ENCODE measurements around the gene ING2. TPM values are rescaled to one million over a fixed set of nuclear protein-coding genes. Genes with fewer than 3 reads are reported as not detected.

Gene ING2
- polyA plus RNA-seq, 1 experiment, result 4.4 TPM

DNA sequence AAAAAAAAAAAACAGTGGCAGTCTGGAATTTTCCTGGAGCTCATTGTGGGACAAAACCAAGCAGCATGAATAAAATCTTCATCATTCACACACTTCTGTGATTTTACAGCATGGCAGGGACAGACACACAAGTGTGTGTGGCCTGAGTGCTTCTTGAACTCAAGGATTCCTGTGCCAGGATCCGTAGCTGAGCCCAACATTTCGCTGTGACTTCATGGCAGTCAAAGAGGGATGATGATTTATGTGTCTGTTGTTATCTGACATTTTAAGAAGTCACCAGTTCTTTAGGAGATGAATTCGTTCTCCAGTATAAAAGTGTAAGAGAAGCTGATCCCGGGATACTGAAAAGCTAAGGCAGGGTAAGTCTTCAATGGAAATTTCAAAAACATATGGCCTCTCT, 57.0 kb downstream of the ING2 start:
- Histone ChIP-seq H3K4me3 (ENCODE audit: low read depth, low read length) (no peak overlapping the region), H3K27me3 (ENCODE audit: control insufficient read depth, insufficient read depth, low read length) (no peaks in the 10 kb centered on the region; the same call in 1 of the 2 replicates), H3K36me3 (ENCODE audit: control insufficient read depth, insufficient read depth, low read length) (no peaks in the 10 kb centered on the region)
- DNase-seq (ENCODE audit: low read depth), result no peak
- TF ChIP-seq CTCF (IDR thresholded peaks at IDR 0.05; ENCODE audit: insufficient read depth, low read depth, low read length), result no peak
- ChIA-PET POLR2A (interaction anchor here (0.6 kb wide), 1 partner anchor 24 kb away, joined by 3 read pairs; no protein-coding TSS in a partner anchor), CTCF (interaction anchor here (1.1 kb wide), 1 partner anchor 15 kb away, joined by 3 read pairs; no protein-coding TSS in a partner anchor)

Other genes with a start within 250 kb of the ING2 start
- gene CLDN22, start 184.8 kb upstream of the ING2 start, polyA plus RNA-seq (2011; rRNA removed), result 0.06 and 0.07 TPM in 2 replicates
- gene CLDN24, start 182.6 kb upstream of the ING2 start, polyA plus RNA-seq (2011; rRNA removed), result not detected in 2 replicates
- 9.4 and 12.0 TPM in 2 replicates for gene CDKN2AIP, start 60.4 kb upstream of the ING2 start, polyA plus RNA-seq (2011; rRNA removed)
- 5.2 and 13.0 TPM in 2 replicates for gene RWDD4, start 154.1 kb downstream of the ING2 start, polyA plus RNA-seq (2011; rRNA removed)
- 21.2 and 38.3 TPM in 2 replicates for gene TRAPPC11, start 154.2 kb downstream of the ING2 start, polyA plus RNA-seq (2011; rRNA removed)